Measurements from ENCODE around the gene EXOC6B. TPM values are rescaled to one million over a fixed set of nuclear protein-coding genes. Genes with fewer than 3 reads are reported as not detected.

The EXOC6B gene
- total RNA-seq, 1 donor from 2014 or later: 139 TPM

- Histone ChIP-seq H3K9me3 (replicated peaks) (no peaks in the 10 kb centered on the region), H3K4me1 (peaks cover 25% of the 10 kb centered on the region), H3K27me3 (ENCODE audit: low read depth) (peaks cover 11% of the 10 kb centered on the region), H3K4me3 (no peak overlapping the region), H3K27ac (replicated peaks) (no peak overlapping the region), H3K36me3 (no peaks in the 10 kb centered on the region)
- no peak for DNase-seq
- intact Hi-C loops (cut with micrococcal nuclease): no loop called here
- no peak for TF ChIP-seq CTCF (IDR thresholded peaks at IDR 0.05; ENCODE audit: borderline replicate concordance)
Observed at GRCh38 chr2:72136933-72137497, 688.8 kb downstream of the EXOC6B start.

- no peaks in the 10 kb centered on the region for H3K9me3 ChIP-seq (replicated peaks)
- no peak overlapping the region for H3K4me3 ChIP-seq
- DNase-seq: peak; percentile 10
- intact Hi-C loops (cut with micrococcal nuclease): no loop called here
- no peak for TF ChIP-seq CTCF (IDR thresholded peaks at IDR 0.05; ENCODE audit: borderline replicate concordance)
- H3K27me3 ChIP-seq (ENCODE audit: low read depth): peaks cover 17% of the 10 kb centered on the region
- no peaks in the 10 kb centered on the region for H3K36me3 ChIP-seq
- H3K4me1 ChIP-seq: peaks cover 24% of the 10 kb centered on the region
- no peak overlapping the region for H3K27ac ChIP-seq (replicated peaks)
Observed at GRCh38 chr2:72136331-72136730, 689.5 kb downstream of the EXOC6B start.

GRCh38 chr2:72135921-72136320 lies 689.9 kb downstream of the EXOC6B start:
- DNase-seq: peak; percentile 9
- H3K27ac ChIP-seq (replicated peaks): no peak overlapping the region
- intact Hi-C loops (cut with micrococcal nuclease): no loop called here
- H3K27me3 ChIP-seq (ENCODE audit: low read depth): peaks cover 22% of the 10 kb centered on the region
- H3K36me3 ChIP-seq: no peaks in the 10 kb centered on the region
- H3K9me3 ChIP-seq (replicated peaks): no peaks in the 10 kb centered on the region
- H3K4me1 ChIP-seq: peaks cover 24% of the 10 kb centered on the region
- no peak for TF ChIP-seq CTCF (IDR thresholded peaks at IDR 0.05; ENCODE audit: borderline replicate concordance)
- H3K4me3 ChIP-seq: no peak overlapping the region

GRCh38 chr2:72134997-72135800 lies 690.6 kb downstream of the EXOC6B start:
- no peak for TF ChIP-seq CTCF (IDR thresholded peaks at IDR 0.05; ENCODE audit: borderline replicate concordance)
- H3K4me1 ChIP-seq: peaks cover 24% of the 10 kb centered on the region
- intact Hi-C loops (cut with micrococcal nuclease): no loop called here
- H3K9me3 ChIP-seq (replicated peaks): no peaks in the 10 kb centered on the region
- no peak overlapping the region for H3K27ac ChIP-seq (replicated peaks)
- DNase-seq: peak; percentile 8
- H3K4me3 ChIP-seq: no peak overlapping the region
- H3K27me3 ChIP-seq (ENCODE audit: low read depth): peaks cover 25% of the 10 kb centered on the region
- H3K36me3 ChIP-seq: no peaks in the 10 kb centered on the region

GRCh38 chr2:72134408-72134996 lies 691.3 kb downstream of the EXOC6B start:
- TF ChIP-seq CTCF (IDR thresholded peaks at IDR 0.05; ENCODE audit: borderline replicate concordance): no peak
- Histone ChIP-seq H3K36me3 (no peaks in the 10 kb centered on the region), H3K27ac (replicated peaks) (no peak overlapping the region), H3K4me1 (peaks cover 24% of the 10 kb centered on the region), H3K27me3 (ENCODE audit: low read depth) (peaks cover 25% of the 10 kb centered on the region), H3K4me3 (no peak overlapping the region), H3K9me3 (replicated peaks) (no peaks in the 10 kb centered on the region)
- DNase-seq: no peak
- intact Hi-C loops (cut with micrococcal nuclease): no loop called here

Data from left ventricle myocardium inferior (tissue), 1 donor.